Colonic mucosa (tissue), 4 donors: ENCODE results near the gene SSNA1. TPM values are rescaled to one million over a fixed set of nuclear protein-coding genes. Genes with fewer than 3 reads are reported as not detected.
A peak's percentile ranks its signal among the peaks of the same experiment; 100 is the strongest.

ENCODE experiments used
- DNase-seq: peaks from one replicate; pipeline ENCODE4 v3.0.0-alpha.2; 2020
- H3K27ac ChIP-seq: fragments of 200-600 bp; one replicate; pipeline ENCODE4 v1.8.0; 2021
- H3K27me3 ChIP-seq: fragments of 200-600 bp; one replicate; pipeline ENCODE4 v1.8.0; 2021
- H3K36me3 ChIP-seq: fragments of 200-600 bp; one replicate; pipeline ENCODE4 v1.8.0; 2021
- H3K4me1 ChIP-seq: fragments of 200-600 bp; one replicate; pipeline ENCODE4 v1.8.0; 2021; ENCODE audit warnings: mild to moderate bottlenecking
- H3K4me3 ChIP-seq: fragments of 200-600 bp; one replicate; pipeline ENCODE4 v1.8.0; 2021
- H3K9ac ChIP-seq, 2 donors: one replicate each; pipeline ENCODE4 v1.7.0; 2013; ENCODE audit warnings: control low read depth in 2 of 2, low read depth in 2 of 2, low read length in 2 of 2
- H3K9me3 ChIP-seq: fragments of 200-600 bp; one replicate; pipeline ENCODE4 v1.8.0; 2021
- CTCF ChIP-seq: fragments of 200-600 bp; IDR thresholded peaks from one replicate; pipeline ENCODE4 v1.8.0; 2022; ENCODE audit warnings: antibody characterized with exemption, mild to moderate bottlenecking
- intact Hi-C: fragments of 100-400 bp; cut with DNase I; formaldehyde crosslinking; loops from one replicate; pipeline ENCODE4 v1.14.1; 2022
- total RNA-seq, 2 donors: library from RNA; stranded (reverse); fragmentation: NEBNext Ultra II Directional in 1 of 2; extraction: Animal tissue kit (Norgen Biotek cat#: 25700) in 1 of 2; gene quantifications; one replicate each; pipeline ENCODE4 v1.2.1, GENCODE V29; 2021
- donor health status: healthy.
- donor health status: DM: no; HTN: no; CAD: no.
- donor health status: DM: no; HTN: no; CAD: no.

The SSNA1 gene
- total RNA-seq, 2 donors from 2014 or later = 60.0 to 100 TPM

GRCh38 chr9:137218754-137219271 lies 30.3 kb downstream of the SSNA1 start:
- H3K4me3 ChIP-seq = no peak overlapping the region
- H3K36me3 ChIP-seq = no peaks in the 10 kb centered on the region

GRCh38 chr9:137219757-137220316 lies 31.4 kb downstream of the SSNA1 start:
- H3K4me1 ChIP-seq = peaks cover 12% of the 10 kb centered on the region
- DNase-seq = no peak
- H3K9me3 ChIP-seq = no peaks in the 10 kb centered on the region
- no peak overlapping the region for H3K4me3 ChIP-seq
- H3K27ac ChIP-seq = no peak overlapping the region
- no peaks in the 10 kb centered on the region for H3K36me3 ChIP-seq
- no peak for TF ChIP-seq CTCF
- H3K9ac ChIP-seq = no peak overlapping the region
- intact Hi-C loops = no loop called here
- no peaks in the 10 kb centered on the region for H3K27me3 ChIP-seq

More at GRCh38 chr9:137218754-137219271, 30.3 kb downstream of the SSNA1 start:
- Histone ChIP-seq H3K9me3 (no peaks in the 10 kb centered on the region), H3K9ac (peak overlapping the region; percentile 58 to 89), H3K27me3 (no peaks in the 10 kb centered on the region), H3K27ac (peak overlapping the region; percentile 88), H3K4me1 (peaks cover 9% of the 10 kb centered on the region)
- peak; percentile 78 for DNase-seq
- intact Hi-C loops = no loop called here
- TF ChIP-seq CTCF = no peak

- DNase-seq = no peak
- intact Hi-C loops = no loop called here
- no peaks in the 10 kb centered on the region for H3K36me3 ChIP-seq
Measured at GRCh38 chr9:137220317-137221094, 32.0 kb downstream of the SSNA1 start.

GRCh38 chr9:137221095-137221505 lies 32.6 kb downstream of the SSNA1 start:
- H3K9ac ChIP-seq = no peak overlapping the region
- DNase-seq = no peak
- no peak overlapping the region for H3K4me3 ChIP-seq
- no peaks in the 10 kb centered on the region for H3K27me3 ChIP-seq
- no peak for TF ChIP-seq CTCF
- H3K9me3 ChIP-seq = no peaks in the 10 kb centered on the region
- H3K4me1 ChIP-seq = peaks cover 13% of the 10 kb centered on the region
- no peaks in the 10 kb centered on the region for H3K36me3 ChIP-seq
- intact Hi-C loops = no loop called here
- H3K27ac ChIP-seq = no peak overlapping the region

More at GRCh38 chr9:137220317-137221094, 32.0 kb downstream of the SSNA1 start:
- TF ChIP-seq CTCF = no peak
- H3K4me1 ChIP-seq = peaks cover 13% of the 10 kb centered on the region
- no peak overlapping the region for H3K4me3 ChIP-seq
- no peak overlapping the region for H3K9ac ChIP-seq
- no peak overlapping the region for H3K27ac ChIP-seq
- no peaks in the 10 kb centered on the region for H3K9me3 ChIP-seq
- H3K27me3 ChIP-seq = no peaks in the 10 kb centered on the region

- TF ChIP-seq CTCF = no peak
- Histone ChIP-seq H3K36me3 (no peaks in the 10 kb centered on the region), H3K9me3 (no peaks in the 10 kb centered on the region), H3K27me3 (no peaks in the 10 kb centered on the region), H3K9ac (peak overlapping the region; percentile 5 to 54), H3K4me1 (peaks cover 14% of the 10 kb centered on the region), H3K27ac (no peak overlapping the region), H3K4me3 (peak overlapping the region; percentile 28)
- DNase-seq = peak; percentile 56
- intact Hi-C loops = no loop called here
Measured at GRCh38 chr9:137221506-137222111, 33.1 kb downstream of the SSNA1 start.
